K562 (cell line): ENCODE measurements around the gene GNAQ. TPM values are rescaled to one million over a fixed set of nuclear protein-coding genes. Genes with fewer than 3 reads are reported as not detected.
A peak's percentile ranks its signal among the peaks of the same experiment; 100 is the strongest.

Experiments
- ATAC-seq: fragments of 200-7000 bp; cut with Tn5 transposase; 3 replicates; pipeline ENCODE4 v1.9.1; 2020; ENCODE audit warnings: moderate library complexity
- BruUV-seq: library from RNA; stranded (reverse); fragments of 400-500 nt; replicated peaks from 2 replicates; lab custom pipeline; 2021; lab: Mats Ljungman, UMichigan
- CTCF ChIA-PET: fragments of 300-600 bp; formaldehyde crosslinking; extraction: SDS; loops from one replicate; lab custom pipeline; 2021; ENCODE audit warnings: low intra/inter-chr PET ratio; lab: Yijun Ruan, JAX
- POLR2A ChIA-PET: fragments of 300-600, 350-650 bp; sonication (Branson Sonifier 250); formaldehyde crosslinking; extraction: SDS; loops from one replicate; lab custom pipeline; 2021; ENCODE audit warnings: antibody characterized with exemption, inconsistent platforms; lab: Yijun Ruan, JAX
- DNase-seq, 4 experiments: peaks; one replicate each; pipeline versions ENCODE4 v3.0.0 to v3.0.0-alpha.2; 2011 to 2018; ENCODE audit warnings: low spot score in 3 of 4, mixed read lengths in 3 of 4; ENCODE audit errors: extremely low read depth in 1 of 4
- FAIRE-seq: peaks from 2 replicates; lab custom pipeline; 2011; peaks lifted over from hg19 to GRCh38; lab: Jason Lieb, UNC
- H2AFZ ChIP-seq: 2 replicates; pipeline ENCODE4 v1.6.0; 2011; ENCODE audit warnings: low read depth, low read length, control low read depth, inconsistent platforms
- H3K27ac ChIP-seq: fragments of 200-600 bp; 3 replicates; pipeline ENCODE4 v1.8.0; 2011; ENCODE audit warnings: low read depth, mild to moderate bottlenecking, control low read depth, inconsistent platforms, low read length, moderate library complexity, mixed read lengths; ENCODE audit errors: extremely low read depth
- H3K27me3 ChIP-seq, 2 experiments: fragments of 300-600 bp in 1 of 2; 2 replicates in 1 of 2; 3 replicates in 1 of 2; pipeline versions ENCODE4 v1.6.0 to v1.8.0; 2011; ENCODE audit warnings: inconsistent platforms in 2 of 2, low read length in 2 of 2, mild to moderate bottlenecking in 1 of 2, mixed read lengths in 1 of 2, moderate library complexity in 1 of 2; ENCODE audit not compliant: control insufficient read depth in 2 of 2, insufficient read depth in 2 of 2
- H3K36me3 ChIP-seq: fragments of 300-600 bp; 3 replicates; pipeline ENCODE4 v1.8.0; 2011; ENCODE audit warnings: mild to moderate bottlenecking, low read length, inconsistent platforms; ENCODE audit not compliant: control insufficient read depth, insufficient read depth
- H3K4me1 ChIP-seq, 2 experiments: fragments of 200-600 bp in 1 of 2; replicated peaks in 1 of 2; 2 replicates in 1 of 2; 3 replicates in 1 of 2; pipeline versions ENCODE4 v1.5.1 to v1.8.0; 2011; ENCODE audit warnings: inconsistent platforms in 2 of 2, low read length in 2 of 2, mild to moderate bottlenecking in 1 of 2, mixed read lengths in 1 of 2, moderate library complexity in 1 of 2; ENCODE audit not compliant: control insufficient read depth in 2 of 2, insufficient read depth in 2 of 2
- H3K4me2 ChIP-seq: 2 replicates; pipeline ENCODE4 v1.6.1; 2011; ENCODE audit warnings: low read length, control low read depth, inconsistent platforms, mixed read lengths; ENCODE audit not compliant: insufficient read depth
- H3K4me3 ChIP-seq: fragments of 200-600 bp; sonication (generic), shearing (Covaris generic); 2 replicates; pipeline ENCODE4 v1.5.1; 2016; ENCODE audit warnings: control low read depth, inconsistent platforms
- H3K79me2 ChIP-seq: fragments of 200-600 bp; 3 replicates; pipeline ENCODE4 v1.8.0; 2011; ENCODE audit warnings: low read length, inconsistent platforms; ENCODE audit not compliant: control insufficient read depth, insufficient read depth
- H3K9ac ChIP-seq, 2 experiments: 2 replicates each; pipeline versions ENCODE4 v1.6.0 to v1.6.1; 2011; ENCODE audit warnings: low read depth in 2 of 2, low read length in 2 of 2, control low read depth in 1 of 2, inconsistent platforms in 1 of 2, mild to moderate bottlenecking in 1 of 2, mixed read lengths in 1 of 2; ENCODE audit not compliant: insufficient read depth in 1 of 2
- H3K9me1 ChIP-seq: one replicate; pipeline ENCODE4 v1.6.0; 2011; ENCODE audit warnings: inconsistent platforms, mild to moderate bottlenecking, low read length, moderate library complexity; ENCODE audit not compliant: control insufficient read depth, insufficient read depth
- H3K9me3 ChIP-seq: replicated peaks from 2 replicates; pipeline ENCODE4 v1.5.1; 2011; ENCODE audit warnings: low read depth, low read length, inconsistent platforms; ENCODE audit not compliant: control insufficient read depth, insufficient read depth
- H4K20me1 ChIP-seq: replicated peaks from 2 replicates; pipeline ENCODE4 v1.6.1; 2011; ENCODE audit warnings: low read length, inconsistent platforms, mixed read lengths; ENCODE audit not compliant: control insufficient read depth, insufficient read depth
- ADNP ChIP-seq: fragments of 200-800 bp; sonication (Bioruptor generic); IDR thresholded peaks from 2 replicates; pipeline ENCODE4 v1.6.1; 2016; ENCODE audit warnings: missing genetic modification characterization, missing compliant biosample characterization
- CREB1 ChIP-seq, 2 experiments: sonication (generic) in 1 of 2; formaldehyde crosslinking in 1 of 2; IDR thresholded peaks; 2 replicates each; pipeline versions ENCODE4 v1.6.1 to v1.8.0; 2012 to 2022; ENCODE audit warnings: inconsistent platforms in 1 of 2, mild to moderate bottlenecking in 1 of 2, missing genetic modification reagents in 1 of 2, moderate library complexity in 1 of 2
- EZH2 ChIP-seq: IDR thresholded peaks from 2 replicates; pipeline ENCODE4 v1.6.1; 2012; ENCODE audit warnings: low read depth, mild to moderate bottlenecking, inconsistent platforms, low read length, borderline replicate concordance
- GATA2 ChIP-seq: sonication (generic); formaldehyde crosslinking; IDR thresholded peaks from 2 replicates; pipeline ENCODE4 v1.4.0; 2020; ENCODE audit warnings: mild to moderate bottlenecking, missing genetic modification reagents
- NFIC ChIP-seq: fragments of 450-650 bp; IDR thresholded peaks from 2 replicates; pipeline ENCODE4 v1.6.1; 2017; ENCODE audit warnings: mild to moderate bottlenecking, inconsistent platforms
- NONO ChIP-seq, 2 experiments: fragments of 200-400 bp in 1 of 2; fragments of 450-650 bp in 1 of 2; formaldehyde crosslinking in 1 of 2; IDR thresholded peaks; 2 replicates each; pipeline ENCODE4 v1.6.1; 2017; ENCODE audit warnings: low read depth in 2 of 2, mild to moderate bottlenecking in 2 of 2, moderate library complexity in 2 of 2, low read length in 1 of 2
- NR4A1 ChIP-seq, 2 experiments: fragments of 250-450 bp in 1 of 2; fragments of 450-650 bp in 1 of 2; sonication (Bioruptor Pico) in 1 of 2; IDR thresholded peaks; 2 replicates each; pipeline versions ENCODE4 v1.4.0 to v1.6.1; 2016 to 2020; ENCODE audit warnings: mild to moderate bottlenecking in 2 of 2, missing compliant biosample characterization in 1 of 2, missing genetic modification characterization in 1 of 2, moderate library complexity in 1 of 2
- ZNF316 ChIP-seq: fragments of 450-650 bp; IDR thresholded peaks from 2 replicates; pipeline ENCODE4 v1.6.1; 2016
- WGBS: fragments of 100-300 bp; shearing (Covaris generic); methylation state at CpG from one replicate; pipeline ENCODE4 v1.1.6; 2016; ENCODE audit warnings: low coverage, mixed read lengths; ENCODE audit not compliant: insufficient coverage; ENCODE audit errors: missing lambda C conversion rate; 5-methylcytosine and 5-hydroxymethylcytosine counted together
- in situ Hi-C: fragments of 300-500 bp; cut with MboI; formaldehyde crosslinking; loops from 4 replicates; pipeline ENCODE4 v1.15.0; 2018; ENCODE audit warnings: inconsistent platforms, mixed read lengths
- intact Hi-C: fragments of 100-400 bp; cut with micrococcal nuclease; formaldehyde crosslinking; loops from 2 replicates; pipeline ENCODE4 v1.14.2; 2022
- polyA plus RNA-seq, 8 experiments: library from polyadenylated mRNA; depleted of rRNA in 4 of 8; stranded (reverse) in 5 of 8; unstranded in 3 of 8; fragments of >200 nt; fragmentation: Nextera tagmentation in 2 of 8; fragmentation: Illumina TruSeq in 1 of 8; extraction: Ambion mirVana in 2 of 8; extraction: Trizol in 1 of 8; gene quantifications; 2 replicates each; pipeline versions ENCODE4 v1.2.1 to v1.2.3, GENCODE V29; 2011 to 2014; ENCODE audit warnings: inconsistent platforms in 1 of 8, missing spikeins in 1 of 8
- total RNA-seq, 7 experiments: library from RNA; depleted of rRNA in 6 of 7; stranded (reverse); fragments of >200 nt in 6 of 7; fragmentation: Illumina TruSeq in 2 of 7; extraction: Trizol in 2 of 7; gene quantifications; 2 replicates each; pipeline versions ENCODE4 v1.2.1 to v1.2.3, GENCODE V29; 2011 to 2021; ENCODE audit warnings: low replicate concordance in 1 of 7
- TF ChIP-seq, protein P1 (sequence below), 3 experiments: IDR thresholded peaks in 2 of 3; conservative IDR thresholded peaks in 1 of 3; 2 replicates each; pipeline ENCODE4 v1.5.1; 2011 to 2012; ENCODE audit warnings: low read length in 3 of 3, mild to moderate bottlenecking in 3 of 3, control low read depth in 2 of 3, improper control_type of control experiment in 1 of 3, inconsistent platforms in 1 of 3, low read depth in 1 of 3, mixed read lengths in 1 of 3, moderate library complexity in 1 of 3; ENCODE audit not compliant: insufficient read depth in 2 of 3
- TF ChIP-seq, protein P2 (sequence below): IDR thresholded peaks from 2 replicates; pipeline ENCODE4 v1.6.1; 2011; ENCODE audit warnings: borderline replicate concordance, low read depth, mild to moderate bottlenecking, moderate library complexity, low read length; ENCODE audit not compliant: insufficient read depth, poor library complexity, severe bottlenecking

Gene GNAQ
- total and polyA plus RNA-seq, 9 of the 15 experiments (the other 6 are each of a cell fraction or from before 2014, with no cell fraction given), result 4.8 to 27.9 (median 17.5) TPM

DNA sequence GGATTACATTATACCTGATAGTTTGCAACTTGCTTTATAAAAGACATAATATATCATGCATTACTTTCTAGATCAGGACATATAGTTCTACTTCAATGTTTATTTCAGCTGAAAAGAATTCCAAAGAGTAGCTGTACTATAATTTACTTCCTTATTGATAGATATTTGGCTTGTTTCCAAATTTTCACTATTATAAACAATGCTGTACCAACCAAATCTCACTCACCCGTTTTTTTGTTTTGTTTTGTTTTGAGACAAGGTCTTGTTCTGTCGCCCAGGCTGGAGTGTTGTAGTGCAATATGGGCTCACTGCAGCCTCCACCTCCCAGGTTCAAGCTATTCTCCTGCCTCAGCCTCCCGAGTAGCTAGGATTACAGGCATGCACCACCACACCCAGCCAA lies 132.7 kb downstream of the GNAQ start:
- DNase-seq, result no peak
- TF ChIP-seq NFIC (peak; percentile 76), CREB1 (IDR thresholded peaks at IDR 0.05) (no peak), CREB1 (CRISPR knock-in tag; IDR thresholded peaks at IDR 0.05) (no peak)
- H3K9me3 ChIP-seq, result no peaks in the 10 kb centered on the region
- H3K36me3 ChIP-seq, result peaks cover 16% of the 10 kb centered on the region; the same call in 2 of the 3 replicates
- H2AFZ ChIP-seq, result no peak overlapping the region
- 72% methylated on average over 3 of the region's 3 CpGs for WGBS
- no peak for FAIRE-seq
- H4K20me1 ChIP-seq, result no peaks in the 10 kb centered on the region
- no peak overlapping the region for H3K4me2 ChIP-seq
- H3K9me1 ChIP-seq, result no peaks in the 10 kb centered on the region
- no TSS peak for BruUV-seq
- CTCF ChIA-PET, result no interaction called here
- H3K9ac ChIP-seq, result no peak overlapping the region
- in situ Hi-C loops, result no loop called here
- peaks cover 9 to 30% of the 10 kb centered on the region in 2 experiments for H3K4me1 ChIP-seq
- ATAC-seq, result no peak
- intact Hi-C loops, result no loop called here
- no peak overlapping the region for H3K27ac ChIP-seq
- peaks cover 67% of the 10 kb centered on the region for H3K79me2 ChIP-seq
- no peak overlapping the region for H3K4me3 ChIP-seq
- H3K27me3 ChIP-seq, result no peaks in the 10 kb centered on the region
- POLR2A ChIA-PET, result no interaction called here

- Histone ChIP-seq H3K9ac (no peak overlapping the region), H3K9me3 (no peaks in the 10 kb centered on the region), H4K20me1 (no peaks in the 10 kb centered on the region), H3K79me2 (peaks cover 67% of the 10 kb centered on the region), H3K4me2 (no peak overlapping the region), H3K36me3 (peaks cover 16% of the 10 kb centered on the region; the same call in 2 of the 3 replicates), H3K27ac (no peak overlapping the region), H3K4me1 (peaks cover 5 to 33% of the 10 kb centered on the region in 2 experiments; a peak in 4 of 5 replicates), H3K27me3 (no peaks in the 10 kb centered on the region), H2AFZ (no peak overlapping the region), H3K4me3 (no peak overlapping the region), H3K9me1 (no peaks in the 10 kb centered on the region)
- 86% methylated on average over 8 of the region's 8 CpGs for WGBS
- intact Hi-C loops (no loop called here), in situ Hi-C loops (no loop called here)
- ATAC-seq, result no peak
- no peak for DNase-seq
- ChIA-PET CTCF (no interaction called here), POLR2A (no interaction called here)
- no TSS peak for BruUV-seq
- FAIRE-seq, result no peak
- TF ChIP-seq, protein P1, sequence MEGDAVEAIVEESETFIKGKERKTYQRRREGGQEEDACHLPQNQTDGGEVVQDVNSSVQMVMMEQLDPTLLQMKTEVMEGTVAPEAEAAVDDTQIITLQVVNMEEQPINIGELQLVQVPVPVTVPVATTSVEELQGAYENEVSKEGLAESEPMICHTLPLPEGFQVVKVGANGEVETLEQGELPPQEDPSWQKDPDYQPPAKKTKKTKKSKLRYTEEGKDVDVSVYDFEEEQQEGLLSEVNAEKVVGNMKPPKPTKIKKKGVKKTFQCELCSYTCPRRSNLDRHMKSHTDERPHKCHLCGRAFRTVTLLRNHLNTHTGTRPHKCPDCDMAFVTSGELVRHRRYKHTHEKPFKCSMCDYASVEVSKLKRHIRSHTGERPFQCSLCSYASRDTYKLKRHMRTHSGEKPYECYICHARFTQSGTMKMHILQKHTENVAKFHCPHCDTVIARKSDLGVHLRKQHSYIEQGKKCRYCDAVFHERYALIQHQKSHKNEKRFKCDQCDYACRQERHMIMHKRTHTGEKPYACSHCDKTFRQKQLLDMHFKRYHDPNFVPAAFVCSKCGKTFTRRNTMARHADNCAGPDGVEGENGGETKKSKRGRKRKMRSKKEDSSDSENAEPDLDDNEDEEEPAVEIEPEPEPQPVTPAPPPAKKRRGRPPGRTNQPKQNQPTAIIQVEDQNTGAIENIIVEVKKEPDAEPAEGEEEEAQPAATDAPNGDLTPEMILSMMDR (IDR thresholded peaks at IDR 0.05 in 2 of 3, conservative IDR thresholded peaks at IDR 0.05 in 1 of 3; ENCODE audit: insufficient read depth in 2 of 3, low read depth in 1 of 3, low read length in 3 of 3), result peak; percentile 24 to 29 (median 24); a peak in 1 of 6 replicates
- TF ChIP-seq, protein P2, sequence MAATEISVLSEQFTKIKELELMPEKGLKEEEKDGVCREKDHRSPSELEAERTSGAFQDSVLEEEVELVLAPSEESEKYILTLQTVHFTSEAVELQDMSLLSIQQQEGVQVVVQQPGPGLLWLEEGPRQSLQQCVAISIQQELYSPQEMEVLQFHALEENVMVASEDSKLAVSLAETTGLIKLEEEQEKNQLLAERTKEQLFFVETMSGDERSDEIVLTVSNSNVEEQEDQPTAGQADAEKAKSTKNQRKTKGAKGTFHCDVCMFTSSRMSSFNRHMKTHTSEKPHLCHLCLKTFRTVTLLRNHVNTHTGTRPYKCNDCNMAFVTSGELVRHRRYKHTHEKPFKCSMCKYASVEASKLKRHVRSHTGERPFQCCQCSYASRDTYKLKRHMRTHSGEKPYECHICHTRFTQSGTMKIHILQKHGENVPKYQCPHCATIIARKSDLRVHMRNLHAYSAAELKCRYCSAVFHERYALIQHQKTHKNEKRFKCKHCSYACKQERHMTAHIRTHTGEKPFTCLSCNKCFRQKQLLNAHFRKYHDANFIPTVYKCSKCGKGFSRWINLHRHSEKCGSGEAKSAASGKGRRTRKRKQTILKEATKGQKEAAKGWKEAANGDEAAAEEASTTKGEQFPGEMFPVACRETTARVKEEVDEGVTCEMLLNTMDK, result peak; percentile 7
- TF ChIP-seq NONO (IDR thresholded peaks at IDR 0.05; ENCODE audit: low read depth in 2 of 2, low read length in 1 of 2) (no peak), EZH2 (no peak), ADNP (tag) (0 out of 2 replicates have a peak, but pooled peaks have one; percentile 26), ZNF316 (peak; percentile 69), GATA2 (no peak), NR4A1 (CRISPR knock-in tag; IDR thresholded peaks at IDR 0.05) (no peak), NR4A1 (tag; IDR thresholded peaks at IDR 0.05) (no peak)
Measured at GRCh38 chr9:77896938-77897667, 134.5 kb downstream of the GNAQ start.
